Measurements from ENCODE around the gene FXYD6. TPM values are rescaled to one million over a fixed set of nuclear protein-coding genes. Genes with fewer than 3 reads are reported as not detected.

Gene FXYD6
- total and polyA plus RNA-seq, 2 of the 8 experiments (the other 6 are each of a cell fraction or from before 2014, with no cell fraction given): 44.6 to 117 TPM

DNA sequence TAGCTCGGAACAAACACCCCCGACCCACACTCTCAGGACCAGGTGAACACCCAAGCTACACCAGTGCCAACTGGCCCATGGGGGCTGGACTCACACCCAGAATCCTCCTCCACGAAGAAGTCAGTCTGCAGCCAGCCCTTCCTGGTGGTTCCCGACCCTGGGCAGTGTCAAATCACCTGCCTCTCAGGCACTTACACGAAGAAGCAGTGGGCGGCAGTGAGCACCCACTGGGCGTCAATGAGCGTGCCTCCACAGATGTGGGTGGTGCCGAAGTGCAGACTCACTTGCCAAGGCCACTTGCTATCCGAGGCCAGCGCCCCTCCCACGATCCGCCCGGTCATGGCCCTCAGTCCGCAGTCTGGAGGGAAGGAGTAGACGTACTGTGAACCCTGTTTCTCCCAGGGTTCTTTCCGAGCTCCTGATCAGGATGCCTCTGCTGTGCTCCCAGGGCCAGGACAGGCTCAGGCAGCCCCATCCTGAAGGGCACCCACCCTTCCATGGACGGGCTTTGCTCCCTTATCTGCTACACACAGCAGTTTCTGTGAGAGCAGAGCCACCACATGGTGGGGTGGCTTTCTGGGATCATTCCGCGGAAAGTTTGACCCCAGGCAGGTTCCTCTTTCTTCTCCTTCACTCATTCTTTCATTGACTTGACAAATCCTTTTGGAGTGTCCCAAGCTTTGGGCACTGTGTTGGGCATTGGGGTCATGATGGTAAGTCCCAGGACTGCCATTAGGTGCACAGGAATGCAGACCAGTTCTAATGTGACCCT, 33.3 kb upstream of the FXYD6 start:
- WGBS, 2 experiments (ENCODE audit: extremely low coverage in 1 of 2, insufficient coverage in 1 of 2, insufficient read length in 1 of 2, insufficient replicate concordance in 2 of 2, low coverage in 1 of 2, low lambda C conversion rate in 2 of 2, missing lambda C conversion rate in 1 of 2): 90% methylated on average over 19 of the region's 20 CpGs; no CpG with 5 or more reads in 1 of the 2 experiments
- Histone ChIP-seq H3K14ac (ENCODE audit: insufficient read length) (no peak overlapping the region), H4K8ac (ENCODE audit: extremely low read depth, insufficient read depth, low read length) (no peak overlapping the region; the same call in 1 of the 2 replicates)
- TF ChIP-seq CREB1 (IDR thresholded peaks at IDR 0.05) (no peak), SP1 (IDR thresholded peaks at IDR 0.05; ENCODE audit: low read depth, low read length) (no peak), BRCA1 (IDR thresholded peaks at IDR 0.05; ENCODE audit: low read depth, low read length) (no peak), GABPA (IDR thresholded peaks at IDR 0.05; ENCODE audit: borderline replicate concordance, insufficient read depth, low read length) (no peak), RFX5 (IDR thresholded peaks at IDR 0.05; ENCODE audit: borderline replicate concordance, low read depth, low read length) (no peak), SIX5 (IDR thresholded peaks at IDR 0.05; ENCODE audit: low read depth, low read length) (no peak), BCL11A (IDR thresholded peaks at IDR 0.05; ENCODE audit: low read depth in 2 of 2, low read length in 2 of 2) (no peak), ZNF274 (IDR thresholded peaks at IDR 0.05; ENCODE audit: borderline replicate concordance, extremely low read depth, low read length) (no peak), KDM1A (IDR thresholded peaks at IDR 0.05; ENCODE audit: borderline replicate concordance, low read length) (no peak), TAF7 (optimal IDR thresholded peaks at IDR 0.05; ENCODE audit: borderline replicate concordance, low read depth, low read length) (no peak)
- TF ChIP-seq, protein P1, sequence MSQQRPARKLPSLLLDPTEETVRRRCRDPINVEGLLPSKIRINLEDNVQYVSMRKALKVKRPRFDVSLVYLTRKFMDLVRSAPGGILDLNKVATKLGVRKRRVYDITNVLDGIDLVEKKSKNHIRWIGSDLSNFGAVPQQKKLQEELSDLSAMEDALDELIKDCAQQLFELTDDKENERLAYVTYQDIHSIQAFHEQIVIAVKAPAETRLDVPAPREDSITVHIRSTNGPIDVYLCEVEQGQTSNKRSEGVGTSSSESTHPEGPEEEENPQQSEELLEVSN (IDR thresholded peaks at IDR 0.05): no peak
- TF ChIP-seq, protein P2, sequence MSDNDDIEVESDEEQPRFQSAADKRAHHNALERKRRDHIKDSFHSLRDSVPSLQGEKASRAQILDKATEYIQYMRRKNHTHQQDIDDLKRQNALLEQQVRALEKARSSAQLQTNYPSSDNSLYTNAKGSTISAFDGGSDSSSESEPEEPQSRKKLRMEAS (IDR thresholded peaks at IDR 0.05): no peak

More for the DNA sequence above, 33.3 kb upstream of the FXYD6 start:
- Histone ChIP-seq H3K79me1 (ENCODE audit: low read depth, low read length) (no peaks in the 10 kb centered on the region), H2BK12ac (ENCODE audit: low read depth, low read length) (no peak overlapping the region), H3K9ac (replicated peaks in 1 of 4; ENCODE audit: extremely low read depth in 1 of 4, low read depth in 3 of 4, low read length in 3 of 4) (no peak overlapping the region), H3K4ac (replicated peaks; ENCODE audit: insufficient read length, low read depth, low read length) (no peak overlapping the region), H2AFZ (ENCODE audit: low read length) (no peak overlapping the region), H4K91ac (replicated peaks; ENCODE audit: insufficient read length, low read length) (no peak overlapping the region), H2AK5ac (ENCODE audit: low read depth, low read length) (no peak overlapping the region), H3K23me2 (ENCODE audit: low read depth, low read length) (peaks cover 3% of the 10 kb centered on the region; the same call in 1 of the 2 replicates), H2BK120ac (replicated peaks; ENCODE audit: low read depth, low read length) (no peak overlapping the region), H3K9me3 (ENCODE audit: insufficient read depth in 2 of 2, low read depth in 1 of 2, low read length in 1 of 2) (no peaks in the 10 kb centered on the region), H2BK20ac (ENCODE audit: low read length) (no peak overlapping the region), H3K56ac (replicated peaks; ENCODE audit: insufficient read length, low read depth, low read length) (no peak overlapping the region), H3K18ac (ENCODE audit: extremely low read depth, low read length) (no peak overlapping the region), H2BK5ac (ENCODE audit: low read depth, low read length) (no peak overlapping the region), H3K4me3 (ENCODE audit: extremely low read depth in 1 of 4, insufficient read depth in 2 of 4, low read depth in 3 of 4, low read length in 4 of 4) (no peak overlapping the region), H4K20me1 (replicated peaks in 1 of 2; ENCODE audit: control insufficient read depth in 1 of 2, insufficient read depth in 2 of 2, low read length in 2 of 2) (peaks cover 0 to 2% of the 10 kb centered on the region in 2 experiments), H3K23ac (ENCODE audit: insufficient read length) (no peak overlapping the region), H3K4me1 (replicated peaks in 1 of 4; ENCODE audit: control insufficient read depth in 3 of 4, insufficient read depth in 4 of 4, low read length in 3 of 4) (peaks cover 0 to 12% (median 3%) of the 10 kb centered on the region in 4 experiments; a peak in 5 of 7 replicates), H2BK15ac (ENCODE audit: low read length) (no peak overlapping the region), H3K4me2 (ENCODE audit: insufficient read depth in 1 of 2, low read depth in 2 of 2, low read length in 2 of 2) (no peak overlapping the region), H3K27ac (ENCODE audit: low read depth, low read length) (no peak overlapping the region), H4K5ac (ENCODE audit: insufficient read length, low read depth, low read length) (no peak overlapping the region), H3K36me3 (ENCODE audit: control insufficient read depth in 2 of 4, insufficient read depth in 4 of 4, low read length in 3 of 4) (no peaks in the 10 kb centered on the region), H3K27me3 (replicated peaks in 1 of 4; ENCODE audit: control insufficient read depth in 3 of 4, extremely low read depth in 1 of 4, insufficient read depth in 3 of 4, low read length in 3 of 4) (no peaks in the 10 kb centered on the region), H3K79me2 (ENCODE audit: control insufficient read depth in 1 of 2, insufficient read depth in 2 of 2, low read length in 2 of 2) (no peaks in the 10 kb centered on the region)
- FAIRE-seq (no peak), DNase-seq (ENCODE audit: low read depth in 1 of 2, low spot score in 2 of 2) (no peak)
- POLR2A ChIA-PET (ENCODE audit: partially characterized antibody): no interaction called here
- CTCF ChIA-PET (ENCODE audit: partially characterized antibody): interaction anchor here (0.8 to 12.6 kb wide), 24 partner anchors 9 to 143 kb away, joined by 3 to 122 read pairs (median 6); partner anchors contain the start of gene TMPRSS13
